Astrocyte of the spinal cord (primary cell): ENCODE data around the gene CALML4.

Experiments
- DNase-seq: peaks from one replicate; pipeline ENCODE4 v3.0.0; 2011; ENCODE audit warnings: low read depth, low spot score
- H3K4me3 ChIP-seq: 2 replicates; pipeline ENCODE4 v1.5.1; 2011; ENCODE audit warnings: low read depth, mild to moderate bottlenecking, low read length, moderate library complexity
- CTCF ChIP-seq: IDR thresholded peaks from 2 replicates; pipeline ENCODE4 v1.5.1; 2012; ENCODE audit warnings: low read depth, mild to moderate bottlenecking, low read length, inconsistent platforms
- in situ Hi-C: cut with HindIII; loops from 2 replicates; pipeline ENCODE4 v1.10.0; 2017; ENCODE audit warnings: low sequenced_read_pairs

Gene CALML4

DNA sequence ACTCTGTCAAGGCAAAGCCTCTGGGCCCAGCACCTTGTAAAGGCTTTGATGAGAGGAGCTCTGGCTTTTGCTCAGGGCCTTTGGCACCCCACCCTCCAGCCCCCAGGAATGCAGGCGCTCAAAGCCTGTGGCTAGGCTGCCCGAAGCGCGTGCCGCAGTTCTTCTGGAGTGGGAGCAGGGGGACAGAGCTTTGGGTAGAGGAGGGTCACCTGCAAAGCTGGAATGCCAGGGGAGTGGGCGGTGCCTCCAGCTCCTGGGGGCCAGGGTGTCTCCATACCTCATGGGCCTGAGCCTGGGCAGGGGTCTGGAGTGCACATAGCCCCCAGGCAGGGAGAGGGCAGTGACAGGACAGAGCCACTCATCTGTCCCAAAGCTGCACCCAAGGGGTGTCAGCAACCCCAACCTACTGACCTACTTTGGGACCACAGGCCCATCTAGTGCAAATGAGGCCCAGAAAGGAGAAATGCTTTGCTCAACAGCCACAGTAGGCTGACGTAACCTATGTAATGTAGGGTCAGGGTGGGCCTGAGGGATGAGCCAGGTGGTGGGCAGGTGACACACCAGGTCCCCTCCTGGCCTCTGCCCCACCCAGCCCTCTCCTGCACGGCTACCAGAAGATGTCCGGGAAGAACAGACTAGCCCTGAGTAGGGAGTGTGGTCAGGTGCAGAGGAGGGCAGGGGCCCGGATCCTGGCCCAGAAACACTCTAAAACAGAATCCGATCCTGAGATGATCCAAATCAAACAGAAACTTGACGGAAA lies 2.2 kb upstream of the CALML4 start:
- H3K4me3 ChIP-seq = no peak overlapping the region
- in situ Hi-C loops = no loop called here
- DNase-seq = no peak
- TF ChIP-seq CTCF = no peak

GRCh38 chr15:68206711-68207151 lies 1.6 kb upstream of the CALML4 start:
- no peak overlapping the region for H3K4me3 ChIP-seq
- in situ Hi-C loops = no loop called here
- TF ChIP-seq CTCF = no peak
- no peak for DNase-seq

GRCh38 chr15:68205954-68206539 lies 915 bp upstream of the CALML4 start:
- in situ Hi-C loops = no loop called here
- no peak for DNase-seq
- H3K4me3 ChIP-seq = no peak overlapping the region
- TF ChIP-seq CTCF = no peak

DNA sequence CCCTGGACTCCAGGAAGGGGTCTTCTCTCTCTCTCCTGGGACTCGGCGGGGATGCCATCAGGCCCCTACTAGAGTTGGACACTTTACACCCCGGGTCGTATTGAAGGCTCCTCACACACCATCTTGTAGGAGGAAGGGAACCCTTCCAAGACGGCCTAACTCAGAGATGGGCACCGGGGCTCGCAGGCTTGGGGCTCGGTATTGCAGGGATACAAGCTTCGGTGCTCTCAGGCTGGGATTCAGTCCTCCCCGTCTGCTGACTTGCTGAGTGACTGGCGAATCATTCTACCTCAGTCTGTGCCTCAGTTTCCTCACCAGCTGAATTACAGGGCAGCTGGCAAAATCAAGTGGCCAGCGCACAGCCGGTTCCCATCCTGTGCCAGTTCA lies 419 bp upstream of the CALML4 start:
- TF ChIP-seq CTCF = no peak
- in situ Hi-C loops = no loop called here
- H3K4me3 ChIP-seq = no peak overlapping the region
- DNase-seq = no peak

DNA sequence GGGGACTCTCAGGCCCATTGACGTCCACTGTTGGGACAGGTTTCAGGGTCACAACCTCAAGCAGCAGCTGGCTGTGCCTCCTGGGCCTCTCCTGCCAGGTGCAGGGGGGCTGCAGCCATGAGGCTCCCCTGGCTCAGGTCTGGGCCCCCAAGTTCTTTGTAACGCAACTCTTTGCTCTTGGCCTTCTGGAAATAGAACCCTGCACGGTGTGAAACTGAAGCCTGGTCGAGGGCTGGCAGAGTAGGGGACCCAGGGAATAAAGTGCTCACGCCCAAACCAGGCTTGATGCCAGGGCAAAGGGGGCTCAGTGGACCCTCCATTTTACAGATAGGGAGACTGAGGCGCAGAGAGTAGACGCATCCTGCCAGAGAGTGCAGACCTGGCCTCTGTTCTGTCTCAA lies 771 bp downstream of the CALML4 start:
- H3K4me3 ChIP-seq = no peak overlapping the region
- no peak for DNase-seq
- in situ Hi-C loops = no loop called here
- no peak for TF ChIP-seq CTCF

DNA sequence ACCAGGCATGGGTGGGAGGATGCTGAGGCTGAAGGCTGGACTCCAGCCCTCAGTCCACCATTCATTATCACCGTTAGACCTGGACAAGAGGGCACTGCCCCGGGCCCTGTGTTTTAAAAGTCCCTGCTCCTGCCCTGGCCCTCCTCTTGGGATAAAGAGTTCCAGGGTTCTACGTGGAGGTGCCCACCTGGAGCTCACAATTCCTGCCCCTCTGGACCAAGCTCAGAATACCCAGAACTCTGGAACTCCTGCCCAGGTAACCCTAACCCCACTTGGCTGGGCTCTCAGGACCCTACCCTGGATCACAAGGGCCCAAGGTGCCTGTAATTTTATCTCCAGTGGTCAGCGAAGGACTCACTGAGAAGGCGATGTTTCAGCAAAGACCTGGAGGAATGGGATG lies 1.2 kb downstream of the CALML4 start:
- no peak overlapping the region for H3K4me3 ChIP-seq
- TF ChIP-seq CTCF = no peak
- DNase-seq = no peak
- in situ Hi-C loops = no loop called here
